ENCODE measurements around the gene PAPPA.
A peak's percentile ranks its signal among the peaks of the same experiment; 100 is the strongest.

The PAPPA gene

GRCh38 chr9:116152941-116153764 lies 438 bp upstream of the PAPPA start:
- Histone ChIP-seq H3K4me1 (ENCODE audit: control insufficient read depth, insufficient read depth, low read length) (peaks cover 16% of the 10 kb centered on the region), H3K4me3 (ENCODE audit: low read length in 2 of 2) (peak overlapping the region in 1 of 2 donors; percentile 40), H3K9me3 (ENCODE audit: control insufficient read depth in 2 of 2, low read length in 2 of 2) (no peaks in the 10 kb centered on the region), H3K27me3 (ENCODE audit: control insufficient read depth in 1 of 2, insufficient read depth in 2 of 2, low read length in 2 of 2) (peaks cover 9 to 26% of the 10 kb centered on the region in 2 donors), H3K27ac (ENCODE audit: low read length) (no peak overlapping the region), H3K9ac (ENCODE audit: low read length in 2 of 2) (no peak overlapping the region), H3K36me3 (ENCODE audit: control insufficient read depth in 2 of 2, insufficient read depth in 2 of 2, low read length in 2 of 2) (no peaks in the 10 kb centered on the region)

GRCh38 chr9:116154334-116154975 lies 864 bp downstream of the PAPPA start:
- peaks cover 9 to 26% of the 10 kb centered on the region in 2 donors for H3K27me3 ChIP-seq (ENCODE audit: control insufficient read depth in 1 of 2, insufficient read depth in 2 of 2, low read length in 2 of 2)
- H3K9ac ChIP-seq (ENCODE audit: low read length in 2 of 2), result peak overlapping the region; percentile 62 to 64
- H3K36me3 ChIP-seq (ENCODE audit: control insufficient read depth in 2 of 2, insufficient read depth in 2 of 2, low read length in 2 of 2), result no peaks in the 10 kb centered on the region
- peaks cover 16% of the 10 kb centered on the region for H3K4me1 ChIP-seq (ENCODE audit: control insufficient read depth, insufficient read depth, low read length)
- peak overlapping the region; percentile 51 to 75 for H3K4me3 ChIP-seq (ENCODE audit: low read length in 2 of 2)
- no peaks in the 10 kb centered on the region for H3K9me3 ChIP-seq (ENCODE audit: control insufficient read depth in 2 of 2, low read length in 2 of 2)
- peak overlapping the region; percentile 78 for H3K27ac ChIP-seq (ENCODE audit: low read length)

- H3K9ac ChIP-seq (ENCODE audit: low read length in 2 of 2), result peak overlapping the region; percentile 62 to 64
- H3K4me1 ChIP-seq (ENCODE audit: control insufficient read depth, insufficient read depth, low read length), result peaks cover 16% of the 10 kb centered on the region
- H3K27ac ChIP-seq (ENCODE audit: low read length), result peak overlapping the region; percentile 78
- peaks cover 9 to 26% of the 10 kb centered on the region in 2 donors for H3K27me3 ChIP-seq (ENCODE audit: control insufficient read depth in 1 of 2, insufficient read depth in 2 of 2, low read length in 2 of 2)
- no peaks in the 10 kb centered on the region for H3K36me3 ChIP-seq (ENCODE audit: control insufficient read depth in 2 of 2, insufficient read depth in 2 of 2, low read length in 2 of 2)
- H3K9me3 ChIP-seq (ENCODE audit: control insufficient read depth in 2 of 2, low read length in 2 of 2), result no peaks in the 10 kb centered on the region
- H3K4me3 ChIP-seq (ENCODE audit: low read length in 2 of 2), result peak overlapping the region; percentile 51 to 75
Observed at GRCh38 chr9:116154976-116155697, 1.5 kb downstream of the PAPPA start.

GRCh38 chr9:116155698-116156039 lies 2.1 kb downstream of the PAPPA start:
- H3K27ac ChIP-seq (ENCODE audit: low read length), result peak overlapping the region; percentile 78
- peaks cover 9 to 23% of the 10 kb centered on the region in 2 donors for H3K27me3 ChIP-seq (ENCODE audit: control insufficient read depth in 1 of 2, insufficient read depth in 2 of 2, low read length in 2 of 2)
- H3K4me3 ChIP-seq (ENCODE audit: low read length in 2 of 2), result peak overlapping the region; percentile 51 to 75
- H3K36me3 ChIP-seq (ENCODE audit: control insufficient read depth in 2 of 2, insufficient read depth in 2 of 2, low read length in 2 of 2), result no peaks in the 10 kb centered on the region
- H3K9ac ChIP-seq (ENCODE audit: low read length in 2 of 2), result peak overlapping the region; percentile 62 to 64
- H3K9me3 ChIP-seq (ENCODE audit: control insufficient read depth in 2 of 2, low read length in 2 of 2), result no peaks in the 10 kb centered on the region
- H3K4me1 ChIP-seq (ENCODE audit: control insufficient read depth, insufficient read depth, low read length), result peaks cover 16% of the 10 kb centered on the region

GRCh38 chr9:116156621-116157314 lies 3.2 kb downstream of the PAPPA start:
- H3K4me3 ChIP-seq (ENCODE audit: low read length in 2 of 2), result peak overlapping the region; percentile 55 to 70
- peaks cover 16% of the 10 kb centered on the region for H3K4me1 ChIP-seq (ENCODE audit: control insufficient read depth, insufficient read depth, low read length)
- H3K27me3 ChIP-seq (ENCODE audit: control insufficient read depth in 1 of 2, insufficient read depth in 2 of 2, low read length in 2 of 2), result peaks cover 9 to 23% of the 10 kb centered on the region in 2 donors
- H3K9ac ChIP-seq (ENCODE audit: low read length in 2 of 2), result peak overlapping the region; percentile 19 to 60
- peak overlapping the region; percentile 71 for H3K27ac ChIP-seq (ENCODE audit: low read length)
- no peaks in the 10 kb centered on the region for H3K36me3 ChIP-seq (ENCODE audit: control insufficient read depth in 2 of 2, insufficient read depth in 2 of 2, low read length in 2 of 2)
- H3K9me3 ChIP-seq (ENCODE audit: control insufficient read depth in 2 of 2, low read length in 2 of 2), result no peaks in the 10 kb centered on the region

- Histone ChIP-seq H3K4me3 (ENCODE audit: low read length in 2 of 2) (peak overlapping the region in 1 of 2 donors; percentile 35), H3K4me1 (ENCODE audit: control insufficient read depth, insufficient read depth, low read length) (peaks cover 16% of the 10 kb centered on the region), H3K9ac (ENCODE audit: low read length in 2 of 2) (peak overlapping the region; percentile 12 to 42), H3K27ac (ENCODE audit: low read length) (no peak overlapping the region), H3K27me3 (ENCODE audit: control insufficient read depth in 1 of 2, insufficient read depth in 2 of 2, low read length in 2 of 2) (peaks cover 9 to 23% of the 10 kb centered on the region in 2 donors), H3K9me3 (ENCODE audit: control insufficient read depth in 2 of 2, low read length in 2 of 2) (no peaks in the 10 kb centered on the region), H3K36me3 (ENCODE audit: control insufficient read depth in 2 of 2, insufficient read depth in 2 of 2, low read length in 2 of 2) (no peaks in the 10 kb centered on the region)
Observed at GRCh38 chr9:116157436-116158138, 4.0 kb downstream of the PAPPA start.

- Histone ChIP-seq H3K27me3 (ENCODE audit: control insufficient read depth in 1 of 2, insufficient read depth in 2 of 2, low read length in 2 of 2) (peaks cover 0 to 2% of the 10 kb centered on the region in 2 donors), H3K36me3 (ENCODE audit: control insufficient read depth in 2 of 2, insufficient read depth in 2 of 2, low read length in 2 of 2) (no peaks in the 10 kb centered on the region), H3K4me3 (ENCODE audit: low read length in 2 of 2) (no peak overlapping the region), H3K4me1 (ENCODE audit: control insufficient read depth, insufficient read depth, low read length) (peaks cover 5% of the 10 kb centered on the region), H3K27ac (ENCODE audit: low read length) (no peak overlapping the region), H3K9me3 (ENCODE audit: control insufficient read depth in 2 of 2, low read length in 2 of 2) (no peaks in the 10 kb centered on the region), H3K9ac (ENCODE audit: low read length in 2 of 2) (no peak overlapping the region)
Observed at GRCh38 chr9:116160676-116161571, 7.3 kb downstream of the PAPPA start.

- H3K4me3 ChIP-seq (ENCODE audit: low read length in 2 of 2), result no peak overlapping the region
- H3K27me3 ChIP-seq (ENCODE audit: control insufficient read depth in 1 of 2, insufficient read depth in 2 of 2, low read length in 2 of 2), result peaks cover 0 to 2% of the 10 kb centered on the region in 2 donors
- H3K4me1 ChIP-seq (ENCODE audit: control insufficient read depth, insufficient read depth, low read length), result no peaks in the 10 kb centered on the region
- no peaks in the 10 kb centered on the region for H3K36me3 ChIP-seq (ENCODE audit: control insufficient read depth in 2 of 2, insufficient read depth in 2 of 2, low read length in 2 of 2)
- H3K27ac ChIP-seq (ENCODE audit: low read length), result no peak overlapping the region
- no peaks in the 10 kb centered on the region for H3K9me3 ChIP-seq (ENCODE audit: control insufficient read depth in 2 of 2, low read length in 2 of 2)
- no peak overlapping the region for H3K9ac ChIP-seq (ENCODE audit: low read length in 2 of 2)
Observed at GRCh38 chr9:116162241-116162781, 8.7 kb downstream of the PAPPA start.

- Histone ChIP-seq H3K9ac (ENCODE audit: low read length in 2 of 2) (no peak overlapping the region), H3K4me1 (ENCODE audit: control insufficient read depth, insufficient read depth, low read length) (no peaks in the 10 kb centered on the region), H3K27ac (ENCODE audit: low read length) (no peak overlapping the region), H3K36me3 (ENCODE audit: control insufficient read depth in 2 of 2, insufficient read depth in 2 of 2, low read length in 2 of 2) (no peaks in the 10 kb centered on the region), H3K4me3 (ENCODE audit: low read length in 2 of 2) (no peak overlapping the region), H3K27me3 (ENCODE audit: control insufficient read depth in 1 of 2, insufficient read depth in 2 of 2, low read length in 2 of 2) (no peaks in the 10 kb centered on the region), H3K9me3 (ENCODE audit: control insufficient read depth in 2 of 2, low read length in 2 of 2) (no peaks in the 10 kb centered on the region)
Observed at GRCh38 chr9:116163293-116164055, 9.9 kb downstream of the PAPPA start.

All from stomach smooth muscle (tissue), 2 donors.